ENCODE data around the gene TMEM214. TPM values are rescaled to one million over a fixed set of nuclear protein-coding genes. Genes with fewer than 3 reads are reported as not detected.

TMEM214 gene
- total RNA-seq, 2 experiments from 2014 or later: 22.0 to 24.6 TPM

GRCh38 chr2:27057184-27057583 lies 24.4 kb downstream of the TMEM214 start:
- no peaks in the 10 kb centered on the region for H3K9me3 Mint-ChIP-seq
- intact Hi-C loops (cut with DNase I, micrococcal nuclease): no loop called here
- DNase-seq (no peak), ATAC-seq (ENCODE audit: poor library complexity) (no peak)
- Histone ChIP-seq H3K36me3 (ENCODE audit: insufficient read depth, low read length) (peaks cover 31% of the 10 kb centered on the region), H3K27me3 (ENCODE audit: control insufficient read depth in 1 of 2, insufficient read depth in 2 of 2, low read length in 2 of 2) (no peaks in the 10 kb centered on the region), H3K9me3 (ENCODE audit: control insufficient read depth in 1 of 2, insufficient read depth in 1 of 2, low read length in 2 of 2) (no peaks in the 10 kb centered on the region), H3K27ac (ENCODE audit: low read depth in 1 of 2, low read length in 2 of 2) (no peak overlapping the region), H3K4me1 (ENCODE audit: insufficient read depth, low read length) (peaks cover 2% of the 10 kb centered on the region), H3K4me3 (ENCODE audit: low read length) (no peak overlapping the region)
- peaks cover 4% of the 10 kb centered on the region for H3K4me1 Mint-ChIP-seq (ENCODE audit: low read depth)
- peaks cover 38% of the 10 kb centered on the region for H3K36me3 Mint-ChIP-seq (ENCODE audit: low read depth)
- H3K4me3 Mint-ChIP-seq: no peak overlapping the region
- H3K27me3 Mint-ChIP-seq: no peaks in the 10 kb centered on the region
- CTCF ChIA-PET: no interaction called here
- POLR2A ChIA-PET: interaction anchor here (13.4 kb wide), 1 partner anchor 13 kb away, joined by 301 read pairs; the partner anchor contains the start of gene OST4
- TF ChIP-seq CTCF (IDR thresholded peaks at IDR 0.05): no peak
- no peak overlapping the region for H3K27ac Mint-ChIP-seq

- intact Hi-C loops (cut with DNase I, micrococcal nuclease): no loop called here
- Mint-ChIP-seq H3K4me1 (ENCODE audit: low read depth) (peaks cover 7% of the 10 kb centered on the region), H3K36me3 (ENCODE audit: low read depth) (peaks cover 47% of the 10 kb centered on the region), H3K4me3 (no peak overlapping the region), H3K27ac (no peak overlapping the region), H3K9me3 (no peaks in the 10 kb centered on the region), H3K27me3 (no peaks in the 10 kb centered on the region)
- Histone ChIP-seq H3K9me3 (ENCODE audit: control insufficient read depth in 1 of 2, insufficient read depth in 1 of 2, low read length in 2 of 2) (no peaks in the 10 kb centered on the region), H3K27ac (ENCODE audit: low read depth in 1 of 2, low read length in 2 of 2) (no peak overlapping the region), H3K36me3 (ENCODE audit: insufficient read depth, low read length) (peaks cover 31% of the 10 kb centered on the region), H3K27me3 (ENCODE audit: control insufficient read depth in 1 of 2, insufficient read depth in 2 of 2, low read length in 2 of 2) (no peaks in the 10 kb centered on the region), H3K4me3 (ENCODE audit: low read length) (no peak overlapping the region), H3K4me1 (ENCODE audit: insufficient read depth, low read length) (no peaks in the 10 kb centered on the region)
- CTCF ChIA-PET: interaction anchor here (0.6 to 1.9 kb wide), 3 partner anchors 29 to 150 kb away, joined by 3 to 5 read pairs (median 4); partner anchors contain the start of gene KHK
- POLR2A ChIA-PET: interaction anchor here (13.4 kb wide), 1 partner anchor 12 kb away, joined by 301 read pairs; the partner anchor contains the start of gene OST4
- DNase-seq (no peak), ATAC-seq (ENCODE audit: poor library complexity) (no peak)
- no peak for TF ChIP-seq CTCF (IDR thresholded peaks at IDR 0.05)
Observed at GRCh38 chr2:27058210-27058609, 25.4 kb downstream of the TMEM214 start.

- intact Hi-C loops (cut with DNase I, micrococcal nuclease): no loop called here
- Histone ChIP-seq H3K27ac (ENCODE audit: low read depth in 1 of 2, low read length in 2 of 2) (no peak overlapping the region), H3K4me1 (ENCODE audit: insufficient read depth, low read length) (no peaks in the 10 kb centered on the region), H3K36me3 (ENCODE audit: insufficient read depth, low read length) (peaks cover 34% of the 10 kb centered on the region), H3K27me3 (ENCODE audit: control insufficient read depth in 1 of 2, insufficient read depth in 2 of 2, low read length in 2 of 2) (no peaks in the 10 kb centered on the region), H3K9me3 (ENCODE audit: control insufficient read depth in 1 of 2, insufficient read depth in 1 of 2, low read length in 2 of 2) (no peaks in the 10 kb centered on the region), H3K4me3 (ENCODE audit: low read length) (no peak overlapping the region)
- H3K27ac Mint-ChIP-seq: no peak overlapping the region
- TF ChIP-seq CTCF (IDR thresholded peaks at IDR 0.05): no peak
- no peaks in the 10 kb centered on the region for H3K9me3 Mint-ChIP-seq
- ChIA-PET POLR2A (interaction anchor here (1.0 to 13.4 kb wide), 3 partner anchors 8 to 13 kb away, joined by 5 to 301 read pairs (median 26); partner anchors contain the start of genes AGBL5 and OST4), CTCF (interaction anchor here (1.9 kb wide), 1 partner anchor 28 kb away, joined by 4 read pairs; the partner anchor contains the start of gene KHK)
- peaks cover 50% of the 10 kb centered on the region for H3K36me3 Mint-ChIP-seq (ENCODE audit: low read depth)
- peaks cover 7% of the 10 kb centered on the region for H3K4me1 Mint-ChIP-seq (ENCODE audit: low read depth)
- no peak overlapping the region for H3K4me3 Mint-ChIP-seq
- DNase-seq (no peak), ATAC-seq (ENCODE audit: poor library complexity) (no peak)
- no peaks in the 10 kb centered on the region for H3K27me3 Mint-ChIP-seq
Observed at GRCh38 chr2:27059141-27059820, 26.5 kb downstream of the TMEM214 start.

Measured in CD4-positive, alpha-beta T cell (primary cell).